Measurements from ENCODE around the gene SPN.

DNA sequence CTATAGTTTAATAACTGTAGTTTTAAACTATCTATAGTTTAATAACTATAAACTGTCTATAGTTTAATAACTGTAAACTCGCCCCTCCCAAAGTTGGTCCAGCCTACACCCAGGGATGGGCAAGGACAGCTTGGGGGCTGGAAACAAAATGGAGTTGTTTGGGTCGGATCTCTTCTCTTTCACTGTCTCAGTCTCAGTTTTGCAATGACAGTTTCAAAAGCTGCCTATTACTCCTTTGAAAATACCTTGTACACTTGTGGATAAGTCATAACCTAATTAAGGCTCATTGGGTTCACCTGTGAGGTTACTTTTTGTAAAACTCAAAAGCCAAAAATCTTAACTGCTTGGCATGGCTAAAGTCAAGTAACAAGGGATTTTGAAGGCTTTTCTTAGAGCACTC is 51.3 kb downstream of the SPN start:
- TF ChIP-seq, protein P1, sequence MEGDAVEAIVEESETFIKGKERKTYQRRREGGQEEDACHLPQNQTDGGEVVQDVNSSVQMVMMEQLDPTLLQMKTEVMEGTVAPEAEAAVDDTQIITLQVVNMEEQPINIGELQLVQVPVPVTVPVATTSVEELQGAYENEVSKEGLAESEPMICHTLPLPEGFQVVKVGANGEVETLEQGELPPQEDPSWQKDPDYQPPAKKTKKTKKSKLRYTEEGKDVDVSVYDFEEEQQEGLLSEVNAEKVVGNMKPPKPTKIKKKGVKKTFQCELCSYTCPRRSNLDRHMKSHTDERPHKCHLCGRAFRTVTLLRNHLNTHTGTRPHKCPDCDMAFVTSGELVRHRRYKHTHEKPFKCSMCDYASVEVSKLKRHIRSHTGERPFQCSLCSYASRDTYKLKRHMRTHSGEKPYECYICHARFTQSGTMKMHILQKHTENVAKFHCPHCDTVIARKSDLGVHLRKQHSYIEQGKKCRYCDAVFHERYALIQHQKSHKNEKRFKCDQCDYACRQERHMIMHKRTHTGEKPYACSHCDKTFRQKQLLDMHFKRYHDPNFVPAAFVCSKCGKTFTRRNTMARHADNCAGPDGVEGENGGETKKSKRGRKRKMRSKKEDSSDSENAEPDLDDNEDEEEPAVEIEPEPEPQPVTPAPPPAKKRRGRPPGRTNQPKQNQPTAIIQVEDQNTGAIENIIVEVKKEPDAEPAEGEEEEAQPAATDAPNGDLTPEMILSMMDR (IDR thresholded peaks at IDR 0.05): no peak
- TF ChIP-seq POLR2A (IDR thresholded peaks at IDR 0.05): no peak
